ENCODE results near the gene ATXN7. TPM values are rescaled to one million over a fixed set of nuclear protein-coding genes. Genes with fewer than 3 reads are reported as not detected.

The ATXN7 gene
- total and polyA plus RNA-seq, 10 of the 15 experiments (the other 5 are each of a cell fraction or from before 2014, with no cell fraction given), result 0.83 to 24.6 (median 8.5) TPM

DNA sequence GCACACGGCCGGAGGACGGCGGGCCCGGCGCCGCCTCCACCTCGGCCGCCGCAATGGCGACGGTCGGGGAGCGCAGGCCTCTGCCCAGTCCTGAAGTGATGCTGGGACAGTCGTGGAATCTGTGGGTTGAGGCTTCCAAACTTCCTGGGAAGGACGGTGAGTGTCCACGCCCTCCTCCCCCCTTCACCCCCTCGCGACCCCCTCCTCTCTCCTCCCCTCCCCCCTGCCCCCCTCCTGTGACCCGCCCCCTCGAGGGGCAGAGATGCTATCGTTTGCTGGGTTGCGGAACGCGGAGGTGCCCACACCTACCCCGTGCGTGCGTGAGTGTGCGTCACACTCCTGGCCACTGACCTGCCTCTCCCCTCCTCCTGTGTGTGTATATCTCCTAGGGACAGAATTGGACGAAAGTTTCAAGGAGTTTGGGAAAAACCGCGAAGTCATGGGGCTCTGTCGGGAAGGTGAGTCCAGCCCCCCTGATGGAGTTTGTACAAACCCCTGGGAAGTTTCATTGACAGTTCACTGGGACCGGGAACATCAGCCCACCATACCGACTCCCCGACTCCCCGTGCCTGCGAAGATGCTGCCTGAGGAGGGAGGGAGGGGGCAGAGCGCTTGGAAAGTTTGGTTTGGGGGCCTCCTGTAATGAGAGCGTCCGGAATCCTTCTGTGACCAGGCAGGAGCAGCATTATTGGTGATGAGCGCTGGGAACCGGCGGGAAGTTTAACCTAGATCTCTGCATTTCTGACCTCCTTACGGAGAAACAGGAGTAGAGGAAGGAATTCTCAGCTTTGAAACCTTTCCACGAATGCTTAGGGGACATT is 49.3 kb downstream of the ATXN7 start (continued):
- TF ChIP-seq, protein P1, sequence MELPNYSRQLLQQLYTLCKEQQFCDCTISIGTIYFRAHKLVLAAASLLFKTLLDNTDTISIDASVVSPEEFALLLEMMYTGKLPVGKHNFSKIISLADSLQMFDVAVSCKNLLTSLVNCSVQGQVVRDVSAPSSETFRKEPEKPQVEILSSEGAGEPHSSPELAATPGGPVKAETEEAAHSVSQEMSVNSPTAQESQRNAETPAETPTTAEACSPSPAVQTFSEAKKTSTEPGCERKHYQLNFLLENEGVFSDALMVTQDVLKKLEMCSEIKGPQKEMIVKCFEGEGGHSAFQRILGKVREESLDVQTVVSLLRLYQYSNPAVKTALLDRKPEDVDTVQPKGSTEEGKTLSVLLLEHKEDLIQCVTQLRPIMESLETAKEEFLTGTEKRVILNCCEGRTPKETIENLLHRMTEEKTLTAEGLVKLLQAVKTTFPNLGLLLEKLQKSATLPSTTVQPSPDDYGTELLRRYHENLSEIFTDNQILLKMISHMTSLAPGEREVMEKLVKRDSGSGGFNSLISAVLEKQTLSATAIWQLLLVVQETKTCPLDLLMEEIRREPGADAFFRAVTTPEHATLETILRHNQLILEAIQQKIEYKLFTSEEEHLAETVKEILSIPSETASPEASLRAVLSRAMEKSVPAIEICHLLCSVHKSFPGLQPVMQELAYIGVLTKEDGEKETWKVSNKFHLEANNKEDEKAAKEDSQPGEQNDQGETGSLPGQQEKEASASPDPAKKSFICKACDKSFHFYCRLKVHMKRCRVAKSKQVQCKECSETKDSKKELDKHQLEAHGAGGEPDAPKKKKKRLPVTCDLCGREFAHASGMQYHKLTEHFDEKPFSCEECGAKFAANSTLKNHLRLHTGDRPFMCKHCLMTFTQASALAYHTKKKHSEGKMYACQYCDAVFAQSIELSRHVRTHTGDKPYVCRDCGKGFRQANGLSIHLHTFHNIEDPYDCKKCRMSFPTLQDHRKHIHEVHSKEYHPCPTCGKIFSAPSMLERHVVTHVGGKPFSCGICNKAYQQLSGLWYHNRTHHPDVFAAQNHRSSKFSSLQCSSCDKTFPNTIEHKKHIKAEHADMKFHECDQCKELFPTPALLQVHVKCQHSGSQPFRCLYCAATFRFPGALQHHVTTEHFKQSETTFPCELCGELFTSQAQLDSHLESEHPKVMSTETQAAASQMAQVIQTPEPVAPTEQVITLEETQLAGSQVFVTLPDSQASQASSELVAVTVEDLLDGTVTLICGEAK (IDR thresholded peaks at IDR 0.05; ENCODE audit: borderline replicate concordance), result no peak
- TF ChIP-seq JUND (IDR thresholded peaks at IDR 0.05; ENCODE audit: low read depth, low read length) (no peak), KAT2A (conservative IDR thresholded peaks at IDR 0.05; ENCODE audit: control insufficient read depth, low read depth, low read length) (no peak), ESRRA (IDR thresholded peaks at IDR 0.05; ENCODE audit: low read length) (no peak), CBX3 (IDR thresholded peaks at IDR 0.05; ENCODE audit: borderline replicate concordance, low read depth) (no peak), BHLHE40 (IDR thresholded peaks at IDR 0.05; ENCODE audit: borderline replicate concordance in 1 of 2, low read depth in 2 of 2, low read length in 1 of 2) (peak in 1 of 2 experiments; percentile 14; a peak in 1 of 4 replicates), BCL3 (IDR thresholded peaks at IDR 0.05; ENCODE audit: borderline replicate concordance, insufficient read depth, low read depth, low read length, poor library complexity, severe bottlenecking) (no peak), POLR2AphosphoS2 (IDR thresholded peaks at IDR 0.05; ENCODE audit: low read depth, low read length) (no peak), SMARCA5 (IDR thresholded peaks at IDR 0.05) (0 out of 2 replicates have a peak, but pooled peaks have one; percentile 35), BMI1 (IDR thresholded peaks at IDR 0.05; ENCODE audit: borderline replicate concordance) (no peak), ETV6 (conservative IDR thresholded peaks at IDR 0.05 in 1 of 2, IDR thresholded peaks at IDR 0.05 in 1 of 2; ENCODE audit: borderline replicate concordance in 1 of 2, low read depth in 1 of 2) (peak in 1 of 2 experiments; percentile 27; a peak in 1 of 4 replicates), TCF3 (IDR thresholded peaks at IDR 0.05; ENCODE audit: borderline replicate concordance, insufficient read depth, low read depth, low read length) (no peak)
- TF ChIP-seq, protein P2, sequence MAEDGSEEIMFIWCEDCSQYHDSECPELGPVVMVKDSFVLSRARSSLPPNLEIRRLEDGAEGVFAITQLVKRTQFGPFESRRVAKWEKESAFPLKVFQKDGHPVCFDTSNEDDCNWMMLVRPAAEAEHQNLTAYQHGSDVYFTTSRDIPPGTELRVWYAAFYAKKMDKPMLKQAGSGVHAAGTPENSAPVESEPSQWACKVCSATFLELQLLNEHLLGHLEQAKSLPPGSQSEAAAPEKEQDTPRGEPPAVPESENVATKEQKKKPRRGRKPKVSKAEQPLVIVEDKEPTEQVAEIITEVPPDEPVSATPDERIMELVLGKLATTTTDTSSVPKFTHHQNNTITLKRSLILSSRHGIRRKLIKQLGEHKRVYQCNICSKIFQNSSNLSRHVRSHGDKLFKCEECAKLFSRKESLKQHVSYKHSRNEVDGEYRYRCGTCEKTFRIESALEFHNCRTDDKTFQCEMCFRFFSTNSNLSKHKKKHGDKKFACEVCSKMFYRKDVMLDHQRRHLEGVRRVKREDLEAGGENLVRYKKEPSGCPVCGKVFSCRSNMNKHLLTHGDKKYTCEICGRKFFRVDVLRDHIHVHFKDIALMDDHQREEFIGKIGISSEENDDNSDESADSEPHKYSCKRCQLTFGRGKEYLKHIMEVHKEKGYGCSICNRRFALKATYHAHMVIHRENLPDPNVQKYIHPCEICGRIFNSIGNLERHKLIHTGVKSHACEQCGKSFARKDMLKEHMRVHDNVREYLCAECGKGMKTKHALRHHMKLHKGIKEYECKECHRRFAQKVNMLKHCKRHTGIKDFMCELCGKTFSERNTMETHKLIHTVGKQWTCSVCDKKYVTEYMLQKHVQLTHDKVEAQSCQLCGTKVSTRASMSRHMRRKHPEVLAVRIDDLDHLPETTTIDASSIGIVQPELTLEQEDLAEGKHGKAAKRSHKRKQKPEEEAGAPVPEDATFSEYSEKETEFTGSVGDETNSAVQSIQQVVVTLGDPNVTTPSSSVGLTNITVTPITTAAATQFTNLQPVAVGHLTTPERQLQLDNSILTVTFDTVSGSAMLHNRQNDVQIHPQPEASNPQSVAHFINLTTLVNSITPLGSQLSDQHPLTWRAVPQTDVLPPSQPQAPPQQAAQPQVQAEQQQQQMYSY (CRISPR knock-in tag; IDR thresholded peaks at IDR 0.05), result no peak

All from GM12878 (cell line).